HCT116 (cell line): Measurements from ENCODE around the gene SDC3. TPM values are rescaled to one million over a fixed set of nuclear protein-coding genes. Genes with fewer than 3 reads are reported as not detected.

Experiments used
- ATAC-seq: fragments of 200-7000 bp; cut with Tn5 transposase; 2 replicates; pipeline ENCODE4 v1.9.1; 2020; ENCODE audit warnings: mild to moderate bottlenecking, moderate library complexity
- BruUV-seq: library from RNA; stranded (reverse); fragments of 400-500 nt; replicated peaks from 2 replicates; lab custom pipeline; 2021; lab: Mats Ljungman, UMichigan
- CTCF ChIA-PET: fragments of 300-600 bp; sonication (Branson Sonifier 250); formaldehyde crosslinking; loops from one replicate; lab custom pipeline; 2021; ENCODE audit warnings: antibody characterized with exemption; lab: Charles Lee
- POLR2A ChIA-PET: fragments of 300-600, 350-600 bp; sonication (Branson Sonifier 250); formaldehyde crosslinking; loops from one replicate; lab custom pipeline; 2021; ENCODE audit warnings: antibody characterized with exemption; lab: Charles Lee
- RAD21 ChIA-PET, 2 experiments: fragments of 300-600 bp; sonication (Branson Sonifier 250); formaldehyde crosslinking; loops; one replicate each; lab custom pipeline; 2023; ENCODE audit warnings: low total read pairs in 2 of 2; ENCODE audit not compliant: uncharacterized antibody in 2 of 2, unreplicated experiment in 2 of 2, low non-redundant PET in 1 of 2; lab: Charles Lee
- DNase-seq: peaks from one replicate; pipeline ENCODE4 v3.0.0-alpha.2; 2010; ENCODE audit warnings: low read depth, low spot score
- H2AFZ ChIP-seq: fragments of 200-600 bp; shearing (Covaris generic), sonication (generic); 2 replicates; pipeline ENCODE4 v1.6.1; 2017; ENCODE audit warnings: low read depth, mixed run types, mixed read lengths, antibody characterized with exemption, low read length; ENCODE audit not compliant: poor library complexity, severe bottlenecking
- H3K27ac ChIP-seq: 2 replicates; pipeline ENCODE4 v1.5.1; 2012; ENCODE audit warnings: low read depth, low read length
- H3K27me3 ChIP-seq: fragments of 200-600 bp; sonication (generic); 2 replicates; pipeline ENCODE4 v1.6.1; 2016; ENCODE audit warnings: mixed run types, low read length, mixed read lengths; ENCODE audit not compliant: insufficient read depth
- H3K36me3 ChIP-seq, 2 experiments: fragments of 200-500 bp in 1 of 2; fragments of 200-600 bp in 1 of 2; sonication (Bioruptor generic) in 1 of 2; sonication (generic) in 1 of 2; 2 replicates each; pipeline versions ENCODE4 v1.5.1 to v1.6.1; 2014 to 2016; ENCODE audit warnings: low read length in 2 of 2, inconsistent platforms in 1 of 2, mixed read lengths in 1 of 2, mixed run types in 1 of 2; ENCODE audit not compliant: insufficient read depth in 2 of 2, control insufficient read depth in 1 of 2
- H3K4me1 ChIP-seq, 2 experiments: fragments of 200-600 bp in 1 of 2; sonication (generic) in 1 of 2; 2 replicates each; pipeline versions ENCODE4 v1.5.1 to v1.6.1; 2012 to 2017; ENCODE audit warnings: low read length in 2 of 2, inconsistent platforms in 1 of 2, mild to moderate bottlenecking in 1 of 2, mixed read lengths in 1 of 2, mixed run types in 1 of 2, moderate library complexity in 1 of 2; ENCODE audit not compliant: insufficient read depth in 2 of 2, control insufficient read depth in 1 of 2
- H3K4me2 ChIP-seq: fragments of 200-600 bp; sonication (generic); 2 replicates; pipeline ENCODE4 v1.6.1; 2017; ENCODE audit warnings: mixed run types, low read length, mixed read lengths
- H3K4me3 ChIP-seq, 2 experiments: fragments of 200-600 bp in 1 of 2; sonication (generic) in 1 of 2; replicated peaks in 1 of 2; 2 replicates each; pipeline ENCODE4 v1.5.1; 2011 to 2016; ENCODE audit warnings: low read length in 2 of 2, control low read depth in 1 of 2, low read depth in 1 of 2, mild to moderate bottlenecking in 1 of 2, mixed read lengths in 1 of 2, mixed run types in 1 of 2
- H3K79me2 ChIP-seq: fragments of 200-600 bp; sonication (generic); 2 replicates; pipeline ENCODE4 v1.6.1; 2017; ENCODE audit warnings: mild to moderate bottlenecking, mixed run types, low read length, moderate library complexity, mixed read lengths; ENCODE audit not compliant: insufficient read depth
- H3K9ac ChIP-seq: fragments of 200-600 bp; sonication (generic); 2 replicates; pipeline ENCODE4 v1.6.1; 2016; ENCODE audit warnings: low read length, mixed read lengths
- H3K9me2 ChIP-seq: fragments of 200-600 bp; sonication (generic), shearing (Covaris generic); 2 replicates; pipeline ENCODE4 v1.6.1; 2017; ENCODE audit warnings: mixed run types, mild to moderate bottlenecking, moderate library complexity; ENCODE audit not compliant: insufficient read depth
- H3K9me3 ChIP-seq, 2 experiments: fragments of 200-500 bp in 1 of 2; fragments of 200-600 bp in 1 of 2; sonication (Bioruptor generic) in 1 of 2; sonication (generic) in 1 of 2; 2 replicates each; pipeline ENCODE4 v1.6.1; 2014 to 2017; ENCODE audit warnings: low read length in 2 of 2, mixed read lengths in 2 of 2, inconsistent platforms in 1 of 2, low read depth in 1 of 2, mild to moderate bottlenecking in 1 of 2, mixed run types in 1 of 2, moderate library complexity in 1 of 2; ENCODE audit not compliant: control insufficient read depth in 1 of 2, insufficient read depth in 1 of 2
- H4K20me1 ChIP-seq: fragments of 200-600 bp; sonication (generic), shearing (Covaris generic); 2 replicates; pipeline ENCODE4 v1.6.1; 2017; ENCODE audit warnings: mixed run types, mild to moderate bottlenecking, moderate library complexity; ENCODE audit not compliant: insufficient read depth
- ELF1 ChIP-seq: IDR thresholded peaks from 2 replicates; pipeline ENCODE4 v1.6.1; 2012; ENCODE audit warnings: low read depth, borderline replicate concordance
- POLR2A ChIP-seq: IDR thresholded peaks from 2 replicates; pipeline ENCODE4 v1.7.0; 2011; ENCODE audit warnings: borderline replicate concordance; ENCODE audit not compliant: insufficient read depth, insufficient read length; ENCODE audit errors: extremely low read depth
- POLR2AphosphoS5 ChIP-seq: IDR thresholded peaks from 2 replicates; pipeline ENCODE4 v1.6.1; 2011; ENCODE audit warnings: mild to moderate bottlenecking, low read depth, low read length, moderate library complexity
- SRF ChIP-seq: IDR thresholded peaks from 2 replicates; pipeline ENCODE4 v1.6.1; 2012; ENCODE audit warnings: low read depth
- TCF7L2 ChIP-seq: IDR thresholded peaks from 2 replicates; pipeline ENCODE4 v1.7.0; 2011; ENCODE audit warnings: borderline replicate concordance, inconsistent platforms; ENCODE audit not compliant: insufficient read depth, insufficient read length; ENCODE audit errors: extremely low read depth
- YY1 ChIP-seq: IDR thresholded peaks from 2 replicates; pipeline ENCODE4 v1.6.1; 2011; ENCODE audit warnings: low read length, low read depth, moderate library complexity, mild to moderate bottlenecking; ENCODE audit not compliant: insufficient replicate concordance; ENCODE audit errors: extremely low read depth
- intact Hi-C: fragments of 100-400 bp; cut with micrococcal nuclease; formaldehyde crosslinking; loops from 2 replicates; pipeline ENCODE4 v1.10.0; 2022
- total RNA-seq: library from RNA; stranded (reverse); gene quantifications from one replicate; pipeline ENCODE4 v1.2.1, GENCODE V29; 2021; ENCODE audit not compliant: unreplicated experiment
- TF ChIP-seq, protein P1 (sequence below): IDR thresholded peaks from 2 replicates; pipeline ENCODE4 v1.6.1; 2011; ENCODE audit warnings: mild to moderate bottlenecking, low read length, moderate library complexity; ENCODE audit not compliant: insufficient replicate concordance; ENCODE audit errors: extremely low read depth

Gene SDC3
- total RNA-seq, 1 experiment from 2014 or later, result 40.1 TPM

DNA sequence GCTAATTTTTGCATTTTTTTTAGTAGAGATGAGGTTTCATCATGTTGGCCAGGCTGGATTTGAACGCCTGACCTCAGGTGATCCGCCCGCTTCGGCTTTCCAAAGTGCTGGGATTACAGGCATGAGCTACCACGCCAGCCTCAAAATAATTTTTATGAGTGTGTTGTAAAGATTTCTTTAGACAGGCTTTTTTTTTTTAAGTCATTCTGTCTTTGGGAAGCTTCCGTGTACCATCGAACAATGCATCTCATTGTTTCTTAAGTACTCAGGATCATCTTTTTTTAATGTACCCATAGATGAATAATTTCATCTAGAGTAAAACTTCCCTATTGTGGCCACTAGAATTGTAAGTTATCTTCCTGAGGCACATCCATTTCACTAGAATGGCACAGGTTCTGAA lies 19.6 kb upstream of the SDC3 start:
- no peak for ATAC-seq
- RAD21 ChIA-PET, result interaction anchor here in 1 of 2 experiments (1.1 kb wide), 1 partner anchor 209 kb away, joined by 3 read pairs; no protein-coding TSS in a partner anchor
- H3K4me2 ChIP-seq, result no peak overlapping the region
- peaks cover 4 to 5% of the 10 kb centered on the region in 2 experiments; a peak in 2 of 4 replicates for H3K36me3 ChIP-seq
- intact Hi-C loops, result loop anchor here (5.0 kb wide), 1 partner anchor 146 kb away; no protein-coding TSS in a partner anchor
- no peak overlapping the region for H2AFZ ChIP-seq
- H3K79me2 ChIP-seq, result no peaks in the 10 kb centered on the region
- no peaks in the 10 kb centered on the region; a peak in 1 of 4 replicates for H3K4me1 ChIP-seq
- no peak overlapping the region for H3K9ac ChIP-seq
- H3K9me2 ChIP-seq, result no peaks in the 10 kb centered on the region
- no peak for DNase-seq
- no peaks in the 10 kb centered on the region for H3K27me3 ChIP-seq
- no peak overlapping the region for H3K27ac ChIP-seq
- TF ChIP-seq TCF7L2 (no peak), ELF1 (no peak), POLR2AphosphoS5 (no peak)
- TF ChIP-seq, protein P1, sequence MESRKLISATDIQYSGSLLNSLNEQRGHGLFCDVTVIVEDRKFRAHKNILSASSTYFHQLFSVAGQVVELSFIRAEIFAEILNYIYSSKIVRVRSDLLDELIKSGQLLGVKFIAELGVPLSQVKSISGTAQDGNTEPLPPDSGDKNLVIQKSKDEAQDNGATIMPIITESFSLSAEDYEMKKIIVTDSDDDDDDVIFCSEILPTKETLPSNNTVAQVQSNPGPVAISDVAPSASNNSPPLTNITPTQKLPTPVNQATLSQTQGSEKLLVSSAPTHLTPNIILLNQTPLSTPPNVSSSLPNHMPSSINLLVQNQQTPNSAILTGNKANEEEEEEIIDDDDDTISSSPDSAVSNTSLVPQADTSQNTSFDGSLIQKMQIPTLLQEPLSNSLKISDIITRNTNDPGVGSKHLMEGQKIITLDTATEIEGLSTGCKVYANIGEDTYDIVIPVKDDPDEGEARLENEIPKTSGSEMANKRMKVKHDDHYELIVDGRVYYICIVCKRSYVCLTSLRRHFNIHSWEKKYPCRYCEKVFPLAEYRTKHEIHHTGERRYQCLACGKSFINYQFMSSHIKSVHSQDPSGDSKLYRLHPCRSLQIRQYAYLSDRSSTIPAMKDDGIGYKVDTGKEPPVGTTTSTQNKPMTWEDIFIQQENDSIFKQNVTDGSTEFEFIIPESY, result no peak
- POLR2A ChIA-PET, result no interaction called here
- no peaks in the 10 kb centered on the region for H3K9me3 ChIP-seq
- CTCF ChIA-PET, result interaction anchor here (0.8 to 1.9 kb wide), 6 partner anchors 8 to 210 kb away, joined by 3 to 13 read pairs (median 6); no protein-coding TSS in a partner anchor
- no TSS peak for BruUV-seq
- no peak overlapping the region for H3K4me3 ChIP-seq
- no peaks in the 10 kb centered on the region for H4K20me1 ChIP-seq

DNA sequence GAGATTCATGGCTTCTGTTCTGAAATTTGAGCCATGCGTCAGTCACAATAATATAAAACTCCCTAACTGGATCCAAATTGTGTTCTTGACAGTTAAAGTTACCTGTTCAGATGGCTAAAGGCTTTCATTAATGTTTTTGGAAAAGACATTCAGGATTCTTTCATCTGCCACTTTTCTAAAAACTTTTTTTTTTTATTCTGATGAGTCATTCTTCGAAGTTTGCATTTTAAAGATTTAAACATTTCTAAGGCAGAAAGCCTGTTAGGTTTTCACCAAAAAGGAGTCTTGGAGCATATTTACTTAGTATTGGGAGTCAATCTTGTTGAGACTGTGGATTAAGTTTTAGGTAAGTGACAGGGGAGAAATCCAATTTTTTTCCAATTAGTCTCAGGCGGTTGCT lies 18.9 kb upstream of the SDC3 start:
- Histone ChIP-seq H2AFZ (no peak overlapping the region), H4K20me1 (no peaks in the 10 kb centered on the region), H3K4me3 (no peak overlapping the region), H3K9me3 (no peaks in the 10 kb centered on the region), H3K27ac (no peak overlapping the region), H3K9ac (no peak overlapping the region), H3K4me1 (no peaks in the 10 kb centered on the region; a peak in 1 of 4 replicates), H3K4me2 (no peak overlapping the region), H3K79me2 (no peaks in the 10 kb centered on the region), H3K9me2 (no peaks in the 10 kb centered on the region), H3K27me3 (no peaks in the 10 kb centered on the region), H3K36me3 (no peaks in the 10 kb centered on the region; a peak in 1 of 4 replicates)
- no peak for DNase-seq
- no peak for TF ChIP-seq SRF
- TF ChIP-seq YY1, result no peak
- TF ChIP-seq TCF7L2, result no peak
- TF ChIP-seq POLR2A, result no peak
- BruUV-seq, result no TSS peak
- POLR2A ChIA-PET, result no interaction called here
- no peak for ATAC-seq
- RAD21 ChIA-PET, result no interaction called here
- CTCF ChIA-PET, result interaction anchor here (1.6 to 4.2 kb wide), 3 partner anchors 126 to 145 kb away, joined by 11 to 14 read pairs (median 13); no protein-coding TSS in a partner anchor
- intact Hi-C loops, result loop anchor here (5.0 kb wide), 1 partner anchor 145 kb away; no protein-coding TSS in a partner anchor
